ENCODE results near the gene SCUBE1.
"Not testable (repeated sequence)": the region's sequence is repeated elsewhere in the genome, so short reads cannot be mapped to it uniquely, and the experiment has no call there.

The SCUBE1 gene

DNA sequence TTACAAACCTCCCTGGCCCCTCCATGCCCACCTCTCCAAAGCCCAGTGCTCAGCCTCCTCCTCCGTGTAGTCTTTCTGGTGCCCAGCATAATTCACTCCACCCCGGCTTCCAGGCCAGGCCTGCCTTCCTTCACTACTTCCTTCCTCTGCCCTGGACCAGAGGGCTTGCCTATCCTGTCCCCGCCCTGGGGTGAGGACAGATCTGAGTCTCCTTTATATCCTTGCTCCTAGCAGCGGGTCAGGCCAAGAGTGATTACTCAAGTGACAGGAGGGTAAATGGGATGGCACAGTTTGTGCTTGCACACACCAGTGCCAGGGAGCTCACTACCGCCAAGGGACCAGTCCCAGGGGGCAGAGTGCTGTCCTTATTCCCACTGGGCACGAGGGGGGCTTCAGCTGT is 48.0 kb downstream of the SCUBE1 start:
- no peaks in the 10 kb centered on the region for H3K9me3 Mint-ChIP-seq
- no peaks in the 10 kb centered on the region for H3K4me1 Mint-ChIP-seq (ENCODE audit: low read depth)
- H3K4me3 Mint-ChIP-seq = no peak overlapping the region
- H3K27me3 Mint-ChIP-seq (ENCODE audit: low read depth) = no peaks in the 10 kb centered on the region
- no peak overlapping the region for H3K27ac Mint-ChIP-seq
- no peaks in the 10 kb centered on the region for H3K36me3 Mint-ChIP-seq (ENCODE audit: low read depth)

DNA sequence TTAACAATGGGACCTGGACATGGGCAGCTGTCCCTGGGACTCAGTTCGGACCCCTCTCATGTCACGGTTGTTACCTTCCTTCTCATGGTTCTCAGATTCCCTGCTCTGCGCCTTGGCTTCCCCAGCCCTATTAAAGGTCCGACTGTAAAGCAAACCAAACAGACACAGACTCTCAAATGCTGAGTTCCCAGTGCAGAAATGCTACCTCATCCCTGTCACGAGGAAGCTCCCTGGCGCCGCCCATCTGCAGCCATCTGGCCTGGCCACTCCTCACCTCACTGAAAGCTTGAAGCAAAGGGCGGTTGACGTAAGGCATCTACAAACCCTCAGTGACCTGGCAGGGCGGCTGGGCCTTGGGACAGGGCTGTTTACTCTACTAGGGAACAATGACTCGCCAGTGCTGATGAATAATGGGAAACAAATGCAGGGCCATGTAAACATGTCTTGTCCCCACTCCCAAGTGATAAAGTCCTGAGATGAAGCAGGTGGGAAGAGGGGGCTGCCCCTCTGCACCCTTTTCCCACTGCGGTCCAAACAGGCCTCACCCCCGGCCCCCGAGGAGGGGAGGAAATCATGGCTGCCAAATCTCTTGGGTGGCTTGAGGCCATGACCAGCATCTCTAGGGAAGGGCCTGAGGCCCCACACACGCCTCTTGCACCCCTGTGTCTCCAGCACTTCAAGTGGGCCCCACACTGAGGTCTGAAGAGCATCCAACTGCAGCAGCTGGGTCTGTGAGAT is 49.3 kb downstream of the SCUBE1 start:
- Mint-ChIP-seq H3K4me3 (no peak overlapping the region), H3K27ac (no peak overlapping the region), H3K36me3 (ENCODE audit: low read depth) (no peaks in the 10 kb centered on the region), H3K9me3 (no peaks in the 10 kb centered on the region), H3K4me1 (ENCODE audit: low read depth) (no peaks in the 10 kb centered on the region), H3K27me3 (ENCODE audit: low read depth) (no peaks in the 10 kb centered on the region)

DNA sequence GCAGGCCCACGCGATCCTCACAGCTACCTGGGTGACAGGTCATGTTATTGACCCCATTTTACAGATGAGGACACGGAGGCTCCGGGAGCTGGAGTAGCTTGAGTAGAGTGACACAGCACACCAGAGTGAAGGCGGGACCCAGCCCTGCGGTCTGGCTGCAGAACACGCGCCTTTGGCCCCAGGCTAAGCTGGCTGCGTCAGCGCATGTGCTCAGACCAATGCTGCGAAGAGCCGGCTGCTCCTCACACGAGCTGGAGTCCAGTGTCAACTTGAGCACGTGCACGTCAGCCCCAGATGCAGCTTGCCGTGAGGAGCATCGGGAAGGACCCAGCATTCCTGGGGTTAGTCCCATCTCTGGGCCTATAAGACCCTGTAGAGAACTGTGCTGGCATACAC is 49.9 kb downstream of the SCUBE1 start:
- no peak overlapping the region for H3K27ac Mint-ChIP-seq
- no peaks in the 10 kb centered on the region for H3K4me1 Mint-ChIP-seq (ENCODE audit: low read depth)
- H3K27me3 Mint-ChIP-seq (ENCODE audit: low read depth) = no peaks in the 10 kb centered on the region
- no peaks in the 10 kb centered on the region for H3K9me3 Mint-ChIP-seq
- no peak overlapping the region for H3K4me3 Mint-ChIP-seq
- no peaks in the 10 kb centered on the region for H3K36me3 Mint-ChIP-seq (ENCODE audit: low read depth)

DNA sequence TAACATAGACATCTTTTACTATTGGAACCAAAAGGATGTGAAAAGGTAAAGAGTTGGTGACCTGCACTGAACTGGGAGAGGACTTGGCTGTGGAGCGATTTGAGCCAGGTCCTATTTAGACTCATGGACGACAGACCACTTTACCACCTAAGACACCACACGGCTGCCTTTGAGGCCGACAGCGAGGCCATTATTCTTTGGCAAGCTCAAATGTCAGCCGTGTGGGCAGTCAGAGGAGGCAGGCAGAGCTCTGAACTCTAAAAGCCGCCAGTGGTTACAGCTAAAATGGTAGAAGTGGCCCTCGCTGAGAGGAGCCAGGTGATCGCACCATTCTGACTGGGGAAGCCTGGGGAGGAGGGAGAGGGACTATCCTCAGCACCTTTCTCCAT is 50.5 kb downstream of the SCUBE1 start:
- H3K27ac Mint-ChIP-seq = no peak overlapping the region
- no peaks in the 10 kb centered on the region for H3K4me1 Mint-ChIP-seq (ENCODE audit: low read depth)
- no peaks in the 10 kb centered on the region for H3K27me3 Mint-ChIP-seq (ENCODE audit: low read depth)
- no peaks in the 10 kb centered on the region for H3K9me3 Mint-ChIP-seq
- no peak overlapping the region for H3K4me3 Mint-ChIP-seq
- H3K36me3 Mint-ChIP-seq (ENCODE audit: low read depth) = no peaks in the 10 kb centered on the region

DNA sequence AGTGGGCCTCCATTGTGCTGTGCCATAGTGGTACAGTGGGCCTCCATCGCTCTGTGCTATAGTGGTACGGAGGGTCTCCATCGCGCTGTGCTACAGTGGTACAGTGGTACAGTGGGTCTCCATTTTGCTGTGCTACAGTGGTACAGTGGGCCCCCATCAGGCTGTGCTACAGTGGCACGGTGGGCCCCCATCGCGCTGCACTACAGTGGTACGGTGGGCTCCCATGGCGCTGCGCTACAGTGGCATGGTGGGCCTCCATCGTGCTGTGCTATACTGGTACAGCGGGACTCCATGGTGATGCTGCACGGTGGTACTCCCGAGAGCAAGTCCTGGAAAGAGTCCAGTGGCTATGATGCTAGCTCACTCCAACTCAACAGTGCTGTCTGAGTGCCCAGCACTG is 51.8 kb downstream of the SCUBE1 start:
- no peak overlapping the region for H3K27ac Mint-ChIP-seq
- no peaks in the 10 kb centered on the region for H3K27me3 Mint-ChIP-seq (ENCODE audit: low read depth)
- no peaks in the 10 kb centered on the region for H3K9me3 Mint-ChIP-seq
- H3K36me3 Mint-ChIP-seq (ENCODE audit: low read depth) = no peaks in the 10 kb centered on the region
- H3K4me3 Mint-ChIP-seq = no peak overlapping the region
- H3K4me1 Mint-ChIP-seq (ENCODE audit: low read depth) = no peaks in the 10 kb centered on the region

DNA sequence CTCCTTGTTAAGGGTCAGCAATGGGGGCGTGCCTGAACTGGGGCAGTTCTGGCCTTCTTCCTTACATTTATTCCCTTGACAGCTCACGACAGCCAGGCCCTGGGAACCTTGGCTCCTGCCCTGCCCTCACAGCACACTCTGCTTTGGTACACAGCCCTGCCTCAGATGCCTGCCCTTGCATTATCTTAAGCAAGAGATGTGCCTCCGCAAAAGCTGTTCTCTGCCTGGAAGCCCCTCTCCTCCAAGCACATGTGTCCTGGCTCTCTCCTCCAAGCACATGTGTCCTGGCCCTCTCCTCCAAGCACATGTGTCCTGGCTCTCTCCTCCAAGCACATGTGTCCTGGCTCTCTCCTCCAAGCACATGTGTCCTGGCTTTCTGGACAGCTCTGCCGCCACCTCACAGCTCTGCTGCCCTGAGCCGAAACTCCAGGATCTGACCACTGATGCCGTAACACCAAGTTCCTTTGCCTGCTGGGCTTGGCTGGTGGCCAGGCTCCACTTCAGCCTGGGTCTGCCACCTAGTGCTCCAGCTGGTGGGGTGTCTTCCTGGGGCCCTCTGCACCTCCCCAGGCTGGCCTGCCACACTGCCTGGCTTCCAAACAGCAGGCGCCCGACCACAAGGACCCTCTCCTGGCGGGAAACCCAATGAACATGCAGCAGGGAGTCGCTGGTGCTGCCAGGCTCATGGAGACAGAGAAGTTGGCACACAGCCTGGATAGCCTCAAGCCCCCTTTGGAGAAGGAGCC is 53.0 kb downstream of the SCUBE1 start:
- Mint-ChIP-seq H3K27ac (no peak overlapping the region), H3K27me3 (ENCODE audit: low read depth) (no peaks in the 10 kb centered on the region), H3K9me3 (no peaks in the 10 kb centered on the region), H3K4me1 (ENCODE audit: low read depth) (no peaks in the 10 kb centered on the region), H3K36me3 (ENCODE audit: low read depth) (no peaks in the 10 kb centered on the region), H3K4me3 (no peak overlapping the region)

DNA sequence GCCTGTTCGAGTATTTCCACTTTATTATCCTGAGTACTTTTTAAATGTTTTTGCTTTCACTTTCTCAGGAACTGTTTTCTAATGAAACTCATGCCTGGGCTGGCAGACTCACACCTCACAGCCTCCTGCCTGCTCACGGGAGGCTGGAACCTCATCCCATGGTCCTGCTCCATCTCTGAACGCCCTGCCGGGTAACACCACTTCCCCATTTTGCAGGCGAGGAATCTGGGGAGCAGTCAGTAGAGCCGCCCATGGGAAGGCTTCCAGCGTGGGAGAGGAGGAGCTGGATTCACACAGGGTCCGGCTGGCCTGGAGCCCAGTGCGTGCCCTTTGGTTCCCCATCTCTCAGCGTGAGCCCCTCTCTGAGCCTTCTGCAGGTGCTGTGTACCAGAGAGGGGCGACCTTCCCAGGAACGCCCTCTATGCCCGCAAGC is 53.6 kb downstream of the SCUBE1 start:
- H3K27ac Mint-ChIP-seq = no peak overlapping the region

DNA sequence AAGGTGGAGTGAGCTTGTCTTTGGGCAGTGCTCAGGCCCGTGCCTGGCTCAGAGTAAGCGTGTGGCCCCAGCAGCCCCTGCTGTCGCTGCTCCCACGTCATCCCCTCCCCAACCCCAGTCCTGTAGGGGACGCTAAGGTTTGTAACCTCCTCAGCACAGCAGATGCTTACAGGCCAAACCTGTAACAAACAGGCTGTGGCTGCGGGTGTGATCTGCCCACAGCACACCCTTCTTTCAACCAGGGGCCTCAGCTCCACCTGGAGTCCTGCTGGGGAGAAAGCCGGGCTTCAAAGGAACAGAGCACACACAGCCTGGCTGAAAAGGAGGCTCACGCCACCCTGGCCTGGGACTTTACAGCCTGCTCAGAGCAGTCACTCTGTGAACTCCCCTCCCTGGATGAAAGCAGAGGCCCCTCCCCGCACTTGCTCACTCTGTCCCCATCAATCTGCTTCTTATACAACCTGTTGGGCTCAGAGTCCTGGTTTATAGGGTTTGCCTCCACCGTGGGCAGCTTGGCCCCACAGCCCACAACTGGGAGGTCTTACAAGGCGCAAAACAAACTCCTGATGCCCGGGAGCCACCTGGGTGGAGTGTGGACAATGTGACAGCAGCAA is 54.3 kb downstream of the SCUBE1 start:
- no peaks in the 10 kb centered on the region for H3K27me3 Mint-ChIP-seq (ENCODE audit: low read depth)
- no peak overlapping the region for H3K4me3 Mint-ChIP-seq
- no peak overlapping the region for H3K27ac Mint-ChIP-seq
- no peaks in the 10 kb centered on the region for H3K36me3 Mint-ChIP-seq (ENCODE audit: low read depth)
- H3K4me1 Mint-ChIP-seq (ENCODE audit: low read depth) = no peaks in the 10 kb centered on the region
- H3K9me3 Mint-ChIP-seq = no peaks in the 10 kb centered on the region

More for the DNA sequence above, 53.6 kb downstream of the SCUBE1 start:
- Mint-ChIP-seq H3K4me1 (ENCODE audit: low read depth) (no peaks in the 10 kb centered on the region), H3K4me3 (no peak overlapping the region), H3K9me3 (no peaks in the 10 kb centered on the region), H3K27me3 (ENCODE audit: low read depth) (no peaks in the 10 kb centered on the region), H3K36me3 (ENCODE audit: low read depth) (no peaks in the 10 kb centered on the region)

DNA sequence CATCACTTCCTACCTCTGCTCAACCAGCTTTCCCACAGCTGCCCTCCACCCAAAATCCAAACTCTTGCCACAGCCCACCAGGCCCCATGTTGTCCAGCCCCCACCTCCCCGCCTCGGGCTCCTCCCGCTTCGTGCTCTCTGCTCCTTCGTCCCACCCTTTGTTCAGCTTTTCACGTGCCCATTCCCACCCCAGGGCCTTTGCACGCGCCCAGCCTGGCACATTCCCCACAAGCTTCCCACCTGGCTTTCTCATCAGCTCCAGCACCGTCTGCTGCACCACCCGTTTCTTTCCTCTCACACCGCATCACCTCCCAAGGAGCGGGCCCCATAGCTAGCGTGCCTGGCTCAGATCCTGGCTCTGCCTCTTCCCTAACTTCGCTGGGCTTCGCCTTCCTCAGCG is 54.8 kb downstream of the SCUBE1 start:
- H3K9me3 Mint-ChIP-seq = no peaks in the 10 kb centered on the region
- H3K36me3 Mint-ChIP-seq (ENCODE audit: low read depth) = no peaks in the 10 kb centered on the region
- H3K4me1 Mint-ChIP-seq (ENCODE audit: low read depth) = no peaks in the 10 kb centered on the region
- H3K4me3 Mint-ChIP-seq = no peak overlapping the region
- peaks cover 2% of the 10 kb centered on the region for H3K27me3 Mint-ChIP-seq (ENCODE audit: low read depth)
- no peak overlapping the region for H3K27ac Mint-ChIP-seq

DNA sequence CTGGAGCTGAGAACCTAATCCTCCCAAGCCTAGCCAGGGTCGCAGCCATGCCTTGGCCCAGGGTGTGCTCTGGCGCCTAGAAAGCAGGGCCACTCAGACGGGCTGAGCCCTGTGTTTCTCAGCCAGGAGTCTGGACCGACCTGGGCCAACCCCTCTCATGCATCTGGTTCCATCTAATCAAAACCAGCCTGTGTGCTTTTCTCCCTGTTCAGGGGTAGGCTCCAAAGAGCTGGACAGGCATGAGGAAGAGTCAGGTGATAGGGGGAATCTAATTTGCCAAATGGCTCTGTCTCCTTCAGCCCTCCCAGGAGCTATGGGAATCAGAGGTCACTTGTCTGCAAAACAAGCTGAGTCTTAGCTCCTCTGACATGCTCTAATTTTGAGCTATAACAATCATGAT is 55.7 kb downstream of the SCUBE1 start:
- Mint-ChIP-seq H3K4me1 (ENCODE audit: low read depth) (no peaks in the 10 kb centered on the region), H3K36me3 (ENCODE audit: low read depth) (no peaks in the 10 kb centered on the region), H3K27me3 (ENCODE audit: low read depth) (peaks cover 3% of the 10 kb centered on the region), H3K27ac (no peak overlapping the region), H3K4me3 (no peak overlapping the region), H3K9me3 (no peaks in the 10 kb centered on the region)

DNA sequence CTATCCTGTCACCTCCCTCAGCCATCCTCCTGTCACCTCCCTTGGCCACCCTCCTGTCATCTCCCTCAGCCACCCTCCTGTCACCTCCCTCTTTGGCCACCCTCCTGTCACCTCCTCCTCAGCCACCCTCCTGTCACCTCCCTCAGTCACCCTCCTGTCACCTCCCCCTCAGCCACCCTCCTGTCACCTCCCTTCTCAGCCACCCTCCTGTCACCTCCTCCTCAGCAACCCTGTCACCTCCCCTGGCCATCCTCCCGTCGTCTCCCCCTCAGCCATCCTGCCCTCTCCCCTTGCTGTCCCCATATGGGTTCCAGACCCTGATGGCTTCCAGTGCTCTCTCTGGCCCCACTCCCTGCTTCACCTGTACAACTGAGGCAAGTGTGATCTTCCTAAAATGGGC is 61.8 kb downstream of the SCUBE1 start:
- Mint-ChIP-seq H3K4me3 (no peak overlapping the region), H3K36me3 (ENCODE audit: low read depth) (no peaks in the 10 kb centered on the region), H3K4me1 (ENCODE audit: low read depth) (peaks cover 3% of the 10 kb centered on the region), H3K27me3 (ENCODE audit: low read depth) (peaks cover 6% of the 10 kb centered on the region), H3K9me3 (no peaks in the 10 kb centered on the region), H3K27ac (no peak overlapping the region)

DNA sequence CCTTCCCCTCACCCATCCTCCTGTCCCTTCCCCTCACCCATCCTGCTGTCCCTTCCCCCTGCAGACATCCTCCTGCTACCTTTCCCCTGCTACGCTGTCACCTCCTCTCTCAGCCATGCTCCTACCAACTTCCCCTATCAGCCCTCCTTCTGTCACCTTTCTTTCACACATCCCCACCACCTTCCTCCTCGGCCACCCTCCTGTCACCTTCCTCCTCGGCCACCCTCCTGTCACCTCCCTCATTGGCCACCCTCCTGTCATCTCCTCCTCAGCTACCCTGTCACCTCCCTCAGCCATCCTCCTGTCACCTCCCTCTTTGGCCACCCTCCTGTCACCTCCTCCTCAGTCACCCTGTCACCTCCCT is 62.7 kb downstream of the SCUBE1 start:
- not testable (repeated sequence) for H3K4me1 Mint-ChIP-seq (ENCODE audit: low read depth); H3K9me3 Mint-ChIP-seq; H3K36me3 Mint-ChIP-seq (ENCODE audit: low read depth); H3K4me3 Mint-ChIP-seq; H3K27ac Mint-ChIP-seq; H3K27me3 Mint-ChIP-seq (ENCODE audit: low read depth)

DNA sequence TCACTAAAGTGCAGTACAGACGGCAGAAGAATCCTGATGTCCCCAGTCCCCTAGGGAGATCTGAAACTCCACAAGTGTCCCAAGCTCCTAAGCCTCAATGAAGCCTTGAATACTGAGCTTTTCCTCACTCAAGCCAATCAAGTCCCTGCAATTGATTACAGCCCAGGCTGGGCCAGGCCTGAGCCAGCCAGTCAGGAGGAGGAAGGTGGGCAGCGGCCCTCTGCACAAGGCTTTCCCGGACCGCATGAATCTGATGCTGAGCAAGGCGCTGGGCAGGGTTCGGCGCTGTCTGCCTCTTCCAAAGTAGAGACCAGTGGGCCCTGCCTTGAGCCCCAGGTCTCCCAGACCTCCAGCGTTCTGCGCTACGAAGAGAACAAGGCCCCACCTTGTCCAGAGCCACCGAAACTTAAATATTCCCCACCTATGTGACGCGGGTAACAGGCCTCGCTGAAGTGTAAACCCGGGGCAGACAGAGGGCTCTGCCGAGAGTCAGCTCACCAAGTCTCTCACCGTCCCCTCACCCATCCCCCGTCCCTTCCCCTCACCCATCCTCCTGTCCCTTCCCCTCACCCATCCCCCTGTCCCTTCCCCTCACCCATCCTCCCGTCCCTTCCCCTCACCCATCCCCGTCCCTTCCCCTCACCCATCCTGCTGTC is 63.2 kb downstream of the SCUBE1 start:
- no peaks in the 10 kb centered on the region for H3K9me3 Mint-ChIP-seq
- no peak overlapping the region for H3K27ac Mint-ChIP-seq
- H3K4me3 Mint-ChIP-seq = no peak overlapping the region
- H3K36me3 Mint-ChIP-seq (ENCODE audit: low read depth) = no peaks in the 10 kb centered on the region
- H3K27me3 Mint-ChIP-seq (ENCODE audit: low read depth) = peaks cover 6% of the 10 kb centered on the region
- H3K4me1 Mint-ChIP-seq (ENCODE audit: low read depth) = peaks cover 8% of the 10 kb centered on the region

DNA sequence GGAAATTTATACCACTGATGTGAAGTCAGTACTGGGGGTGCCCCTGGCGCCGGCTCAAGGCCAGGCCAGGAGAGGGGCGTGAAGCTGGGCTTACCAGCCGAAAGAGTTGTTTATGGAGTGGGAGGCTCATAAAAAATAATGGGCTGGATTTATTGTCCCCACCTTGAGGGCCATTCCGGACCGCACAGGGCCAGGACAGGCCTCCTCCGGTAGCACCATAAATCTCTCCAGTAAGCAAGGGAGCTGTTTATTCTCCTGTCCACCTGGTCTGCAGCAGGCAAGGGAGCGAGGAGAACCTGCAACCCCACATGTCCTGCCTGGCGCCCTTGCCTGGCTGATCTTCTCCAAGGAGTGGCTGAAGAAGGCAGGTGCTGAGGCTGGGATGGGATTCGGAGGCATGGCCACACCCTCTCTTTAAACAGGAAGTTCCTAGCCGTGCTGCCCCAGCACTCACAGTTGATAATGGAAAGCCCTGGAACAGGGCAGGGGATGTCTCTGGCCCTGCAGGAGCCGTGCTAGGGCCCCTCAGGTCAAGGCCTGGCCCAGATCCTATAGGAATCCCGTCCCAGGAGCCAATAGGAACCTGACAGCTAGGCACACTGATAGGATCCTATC is 65.1 kb downstream of the SCUBE1 start:
- Mint-ChIP-seq H3K27me3 (ENCODE audit: low read depth) (peaks cover 3% of the 10 kb centered on the region), H3K27ac (no peak overlapping the region)

More for the DNA sequence above, 65.1 kb downstream of the SCUBE1 start:
- Mint-ChIP-seq H3K36me3 (ENCODE audit: low read depth) (no peaks in the 10 kb centered on the region), H3K4me3 (no peak overlapping the region), H3K4me1 (ENCODE audit: low read depth) (peaks cover 11% of the 10 kb centered on the region), H3K9me3 (no peaks in the 10 kb centered on the region)

All from T-helper 1 cell treated with Interleukin-12 subunit alpha and Interleukin-12 subunit beta and Interleukin-4 antibody, amounts not matched to agents 30 μg/mL and 1 μg/mL, for 36 hours (primary cell).